Brain microvascular endothelial cell (primary cell): ENCODE data around the gene TMEM175.
"Not testable (repeated sequence)": the region's sequence is repeated elsewhere in the genome, so short reads cannot be mapped to it uniquely, and the experiment has no call there.

ENCODE experiments used
- DNase-seq: peaks from one replicate; pipeline ENCODE4 v3.0.0-alpha.2; 2020
- H3K27ac ChIP-seq: fragments of 250-450 bp; sonication (Bioruptor Pico); 2 replicates; pipeline ENCODE4 v1.5.1; 2020; ENCODE audit warnings: mild to moderate bottlenecking, moderate library complexity
- H3K27me3 ChIP-seq: fragments of 250-450 bp; sonication (Bioruptor Pico); replicated peaks from 2 replicates; pipeline ENCODE4 v1.5.1; 2020; ENCODE audit warnings: mild to moderate bottlenecking
- H3K36me3 ChIP-seq: fragments of 250-450 bp; sonication (Bioruptor Pico); replicated peaks from 2 replicates; pipeline ENCODE4 v1.5.1; 2020; ENCODE audit warnings: mild to moderate bottlenecking
- H3K4me3 ChIP-seq: 2 replicates; pipeline ENCODE4 v1.5.1; 2011; ENCODE audit warnings: low read depth, mild to moderate bottlenecking, control low read depth, low read length, moderate library complexity
- in situ Hi-C: cut with HindIII; loops from 2 replicates; pipeline ENCODE4 v1.10.0; 2017; ENCODE audit warnings: low sequenced_read_pairs, low pct_ligation_motif_present
- TF ChIP-seq, protein P1 (sequence below): IDR thresholded peaks from 2 replicates; pipeline ENCODE4 v1.5.1; 2011; ENCODE audit warnings: low read depth, mild to moderate bottlenecking, moderate library complexity, low read length, control low read depth, inconsistent platforms; ENCODE audit errors: missing control alignments

TMEM175 gene

DNA sequence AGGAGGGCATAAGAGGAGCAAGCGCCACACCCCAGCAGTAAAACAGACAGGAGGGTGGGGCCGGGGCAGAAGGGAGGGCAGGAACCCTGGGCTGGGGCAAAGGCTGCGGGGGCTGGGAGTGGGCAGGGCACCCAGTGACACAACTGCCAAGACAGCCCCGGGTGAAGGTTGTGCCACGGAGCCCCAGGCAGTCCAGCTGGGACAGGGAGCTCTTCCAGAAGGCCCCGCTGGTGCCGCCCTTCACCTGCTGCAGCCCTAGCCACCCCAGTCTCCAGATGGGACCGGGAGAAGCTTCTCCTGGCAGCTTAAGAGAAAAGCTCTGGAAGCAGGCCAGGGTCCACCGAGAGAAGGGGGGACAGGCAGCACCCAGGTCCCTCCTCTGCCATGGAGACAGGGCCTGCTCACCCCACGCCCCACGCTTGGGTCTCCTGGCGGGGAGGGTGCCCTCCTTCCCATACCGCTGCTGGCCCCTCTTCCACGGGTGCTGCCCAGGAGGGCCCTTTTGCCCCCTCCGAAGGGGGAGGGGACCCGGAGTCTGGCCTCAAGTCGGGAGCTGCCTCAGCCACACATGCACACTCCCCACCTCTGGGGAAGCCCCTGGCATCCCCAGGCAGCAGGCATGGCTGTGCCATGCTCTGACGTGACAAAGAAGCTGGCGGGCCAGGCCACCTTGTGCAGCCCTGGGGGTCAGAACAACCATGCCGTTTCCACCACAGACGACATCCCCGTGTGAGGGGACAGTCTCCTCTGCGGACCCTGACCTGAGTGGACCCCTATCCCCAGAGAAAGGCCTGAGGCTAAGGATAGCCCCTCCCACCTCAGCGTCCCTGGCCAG is 39.6 kb downstream of the TMEM175 start:
- in situ Hi-C loops: no loop called here
- TF ChIP-seq, protein P1, sequence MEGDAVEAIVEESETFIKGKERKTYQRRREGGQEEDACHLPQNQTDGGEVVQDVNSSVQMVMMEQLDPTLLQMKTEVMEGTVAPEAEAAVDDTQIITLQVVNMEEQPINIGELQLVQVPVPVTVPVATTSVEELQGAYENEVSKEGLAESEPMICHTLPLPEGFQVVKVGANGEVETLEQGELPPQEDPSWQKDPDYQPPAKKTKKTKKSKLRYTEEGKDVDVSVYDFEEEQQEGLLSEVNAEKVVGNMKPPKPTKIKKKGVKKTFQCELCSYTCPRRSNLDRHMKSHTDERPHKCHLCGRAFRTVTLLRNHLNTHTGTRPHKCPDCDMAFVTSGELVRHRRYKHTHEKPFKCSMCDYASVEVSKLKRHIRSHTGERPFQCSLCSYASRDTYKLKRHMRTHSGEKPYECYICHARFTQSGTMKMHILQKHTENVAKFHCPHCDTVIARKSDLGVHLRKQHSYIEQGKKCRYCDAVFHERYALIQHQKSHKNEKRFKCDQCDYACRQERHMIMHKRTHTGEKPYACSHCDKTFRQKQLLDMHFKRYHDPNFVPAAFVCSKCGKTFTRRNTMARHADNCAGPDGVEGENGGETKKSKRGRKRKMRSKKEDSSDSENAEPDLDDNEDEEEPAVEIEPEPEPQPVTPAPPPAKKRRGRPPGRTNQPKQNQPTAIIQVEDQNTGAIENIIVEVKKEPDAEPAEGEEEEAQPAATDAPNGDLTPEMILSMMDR: no peak
- no peaks in the 10 kb centered on the region for H3K36me3 ChIP-seq
- H3K4me3 ChIP-seq: peak overlapping the region; percentile 64
- no peak overlapping the region for H3K27ac ChIP-seq
- no peaks in the 10 kb centered on the region for H3K27me3 ChIP-seq
- no peak for DNase-seq

DNA sequence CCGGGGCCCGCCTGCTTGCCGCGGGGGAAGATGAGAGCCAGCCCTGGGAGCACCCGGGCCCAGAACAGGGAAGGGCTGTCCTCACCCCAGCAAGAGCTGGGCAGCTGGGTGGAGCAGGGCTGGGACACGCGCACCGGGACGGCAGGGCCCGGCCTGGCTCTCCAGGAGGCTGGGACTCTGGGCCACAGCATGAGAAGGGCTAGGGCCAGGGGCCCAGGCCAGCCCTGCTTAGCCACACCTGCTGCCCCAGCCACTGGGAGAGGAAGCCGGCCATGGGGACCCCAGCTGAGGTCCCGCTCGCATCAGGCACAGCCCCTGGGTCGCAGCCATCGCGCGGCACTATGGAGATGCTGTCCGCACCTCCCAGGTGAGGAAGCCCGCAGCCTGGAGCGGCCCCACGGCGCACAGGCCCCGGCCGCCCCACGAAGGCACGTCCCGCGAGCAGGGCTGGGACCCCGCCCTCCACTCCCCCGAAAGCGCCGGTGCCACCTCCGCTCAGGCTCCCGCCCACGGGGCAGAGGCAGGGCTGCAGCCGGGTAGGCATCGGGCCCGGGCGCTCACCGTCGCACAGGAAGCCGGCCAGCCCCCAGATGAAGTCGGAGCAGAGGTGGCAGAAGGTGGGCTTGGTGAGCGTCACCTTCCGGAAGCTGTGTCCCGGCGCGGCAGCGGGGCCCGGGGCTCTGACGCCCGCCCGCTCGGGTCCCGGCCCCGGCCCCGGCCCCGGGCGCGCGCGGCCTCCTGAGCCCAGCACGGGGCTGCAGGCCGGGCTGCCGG is 40.6 kb downstream of the TMEM175 start:
- in situ Hi-C loops: no loop called here
- Histone ChIP-seq H3K27me3 (no peaks in the 10 kb centered on the region), H3K27ac (no peak overlapping the region), H3K4me3 (peak overlapping the region; percentile 64), H3K36me3 (no peaks in the 10 kb centered on the region)
- TF ChIP-seq, protein P1: no peak
- DNase-seq: no peak

DNA sequence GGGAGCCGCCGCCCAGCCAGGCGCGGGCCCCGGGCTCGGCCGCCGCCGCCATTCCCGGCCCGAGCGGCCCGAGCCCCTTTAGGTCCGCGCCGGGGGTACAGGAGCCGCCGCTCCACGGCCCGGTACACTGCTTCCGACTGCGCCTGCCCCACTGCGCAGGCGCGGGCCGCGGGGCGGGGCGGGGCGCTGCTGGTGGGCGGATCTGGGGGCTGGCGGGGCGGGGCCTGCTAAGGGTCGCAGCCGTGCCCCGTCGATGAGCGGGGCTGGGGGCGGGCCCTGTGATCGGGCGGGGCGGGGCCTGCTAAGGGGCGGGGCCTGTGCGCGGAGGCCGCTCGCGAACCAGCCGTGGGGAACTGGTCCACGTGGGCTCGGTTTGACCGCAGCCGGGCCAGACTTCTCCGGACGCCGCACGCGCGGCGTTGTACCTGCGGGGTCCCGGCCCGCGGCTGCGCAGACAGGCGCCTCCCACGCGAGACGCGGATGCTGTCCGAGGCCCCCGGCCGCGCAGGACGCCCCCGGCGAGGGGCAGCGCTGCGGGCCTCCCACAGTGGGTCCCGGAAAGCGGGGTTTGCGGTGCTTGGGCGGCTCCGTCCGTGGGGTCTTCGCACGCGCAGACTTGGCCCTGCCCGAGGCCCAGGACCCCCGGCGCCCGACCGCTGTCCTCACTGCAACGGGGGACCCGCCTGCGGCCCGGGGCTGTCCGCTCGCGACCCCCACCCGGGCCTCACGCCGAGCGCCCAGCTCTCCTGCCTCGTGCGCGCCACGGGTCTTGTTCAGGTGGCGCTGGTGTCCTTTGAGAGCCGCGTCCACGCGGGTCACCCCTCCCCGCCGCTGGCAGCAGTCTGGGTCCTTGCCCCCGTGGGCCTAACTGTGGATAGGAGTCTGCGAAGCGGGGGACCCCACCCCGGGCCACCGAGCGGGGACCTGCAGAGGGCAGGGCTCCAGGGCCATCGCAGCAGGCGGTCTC is 41.5 kb downstream of the TMEM175 start, which contains the start of gene DGKQ:
Gene DGKQ (minus strand): TSS at position 139 of the 967 bp plus-strand sequence. CDS start 87 bp downstream, at position 52.
- DNase-seq: peak; percentile 52
- in situ Hi-C loops: no loop called here
- no peaks in the 10 kb centered on the region for H3K36me3 ChIP-seq
- TF ChIP-seq, protein P1: no peak
- H3K27ac ChIP-seq: no peak within 1 kb of the TSS
- H3K4me3 ChIP-seq: peak within 1 kb of the TSS; percentile 64
- no peaks in the 10 kb centered on the region for H3K27me3 ChIP-seq

DNA sequence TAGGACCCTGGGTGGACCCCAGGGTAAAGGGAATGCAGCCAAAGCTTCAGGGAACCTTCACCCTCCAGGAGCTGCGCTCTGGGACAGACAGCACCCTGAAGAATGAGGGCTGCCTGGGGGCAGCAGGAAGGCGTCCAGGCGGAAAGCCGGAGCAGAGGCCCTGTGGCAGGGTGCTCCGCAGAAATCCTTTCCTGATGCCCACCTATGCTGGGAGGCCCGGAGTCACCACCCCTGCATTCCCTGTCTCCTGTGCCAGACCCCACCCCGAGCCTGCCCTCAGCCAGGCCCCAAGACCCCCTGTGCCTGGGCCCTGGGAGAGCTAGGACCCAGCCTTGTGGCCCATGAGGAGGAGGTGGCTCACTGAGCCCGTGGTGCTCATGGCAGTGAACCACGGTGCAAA is 42.4 kb downstream of the TMEM175 start:
- in situ Hi-C loops: no loop called here
- no peaks in the 10 kb centered on the region for H3K36me3 ChIP-seq
- no peaks in the 10 kb centered on the region for H3K27me3 ChIP-seq
- H3K4me3 ChIP-seq: no peak overlapping the region
- no peak for DNase-seq
- no peak overlapping the region for H3K27ac ChIP-seq
- TF ChIP-seq, protein P1: no peak

DNA sequence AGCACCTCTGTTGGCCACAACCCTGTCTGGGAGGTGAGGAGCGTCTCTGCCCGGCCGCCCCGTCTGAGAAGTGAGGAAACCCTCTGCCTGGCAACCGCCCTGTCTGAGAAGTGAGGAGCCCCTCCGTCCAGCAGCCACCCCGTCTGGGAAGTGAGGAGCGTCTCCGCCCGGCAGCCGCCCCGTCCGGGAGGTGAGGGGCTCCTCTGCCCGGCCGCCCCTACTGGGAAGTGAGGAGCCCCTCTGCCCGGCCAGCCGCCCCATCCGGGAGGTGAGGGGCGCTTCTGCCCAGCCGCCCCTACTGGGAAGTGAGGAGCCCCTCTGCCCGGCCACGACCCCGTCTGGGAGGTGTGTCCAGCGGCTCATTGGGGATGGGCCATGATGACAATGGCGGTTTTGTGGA is 43.8 kb downstream of the TMEM175 start:
- H3K4me3 ChIP-seq, H3K36me3 ChIP-seq, DNase-seq, H3K27me3 ChIP-seq, in situ Hi-C loops, H3K27ac ChIP-seq: not testable (repeated sequence)
